A549 treated with RU486 at 1 μM for 4 hours (cell line): ENCODE measurements around the gene SECTM1. TPM values are rescaled to one million over a fixed set of nuclear protein-coding genes. Genes with fewer than 3 reads are reported as not detected.

ENCODE experiments used
- total RNA-seq: library from RNA; stranded (reverse); fragments of 200-300 nt; extraction: Qiagen RNA extraction; gene quantifications from 5 replicates; pipeline ENCODE4 v1.2.3, GENCODE V29; 2022; ENCODE audit warnings: low read depth

Gene SECTM1
- 0.79 to 2.0 TPM (median 1.0 TPM) in 5 replicates for total RNA-seq

GRCh38 chr17:82333279-82334171, at the start of gene SECTM1:
Gene SECTM1, minus strand, starts transcription at chr17:82333766. Its CDS starts 6,526 bp downstream, at chr17:82327240.

GRCh38 chr17:82371333-82372248, 38.0 kb upstream of the SECTM1 start, which contains the start of gene UTS2R:
Gene UTS2R, plus strand, starts transcription at chr17:82371765. Its CDS starts 2,560 bp downstream, at chr17:82374325.

GRCh38 chr17:82358465-82359350, 25.1 kb upstream of the SECTM1 start, which contains the start of gene TEX19:
Gene TEX19, plus strand, starts transcription at chr17:82359247. Its CDS starts 2,904 bp downstream, at chr17:82362151.

GRCh38 chr17:82317394-82318168, 16.0 kb downstream of the SECTM1 start, which contains the start of gene CD7:
Gene CD7, minus strand, starts transcription at chr17:82317608. Its CDS starts 113 bp downstream, at chr17:82317495.

GRCh38 chr17:82273327-82274133, 60.0 kb downstream of the SECTM1 start, which contains the start of gene CSNK1D:
Gene CSNK1D, minus strand, starts transcription at chr17:82273700. Its CDS starts 319 bp downstream, at chr17:82273381.

Other genes starting within 250 kb of the SECTM1 start
- 91.1 to 136 TPM (median 131 TPM) in 5 replicates for gene FASN, start 235.5 kb downstream of the SECTM1 start, total RNA-seq
- 16.0 to 26.7 TPM (median 25.6 TPM) in 5 replicates for gene CCDC57, start 120.9 kb downstream of the SECTM1 start, total RNA-seq
- gene SLC16A3, start 104.7 kb downstream of the SECTM1 start, total RNA-seq, result 80.8 to 123 TPM (median 106 TPM) in 5 replicates
- gene CSNK1D, start 60.1 kb downstream of the SECTM1 start, total RNA-seq, result 138 to 180 TPM (median 174 TPM) in 5 replicates
- gene CD7, start 16.2 kb downstream of the SECTM1 start, total RNA-seq, result 0.36 TPM in 1 of 5 replicates, not detected in the others
- 0.17 to 0.61 TPM (median 0.43 TPM) in 5 replicates for gene TEX19, start 25.5 kb upstream of the SECTM1 start, total RNA-seq
- gene UTS2R, start 38.0 kb upstream of the SECTM1 start, total RNA-seq, result not detected in 5 replicates
- gene HEXD, start 84.6 kb upstream of the SECTM1 start, total RNA-seq, result 9.7 to 15.0 TPM (median 13.7 TPM) in 5 replicates
- 17.8 to 26.9 TPM (median 23.3 TPM) in 5 replicates for gene OGFOD3, start 84.8 kb upstream of the SECTM1 start, total RNA-seq
- 44.7 to 61.2 TPM (median 59.1 TPM) in 5 replicates for gene CYBC1, start 117.0 kb upstream of the SECTM1 start, total RNA-seq
- gene NARF, start 125.0 kb upstream of the SECTM1 start, total RNA-seq, result 52.1 to 64.1 TPM (median 55.2 TPM) in 5 replicates
- gene FOXK2, start 186.0 kb upstream of the SECTM1 start, total RNA-seq, result 44.6 to 57.7 TPM (median 48.6 TPM) in 5 replicates